GM12878 (cell line): ENCODE results near the gene C5orf34. TPM values are rescaled to one million over a fixed set of nuclear protein-coding genes. Genes with fewer than 3 reads are reported as not detected.

Experiments
- ATAC-seq: fragments of 200-7000 bp; cut with Tn5 transposase; 3 replicates; pipeline ENCODE4 v1.9.1; 2020; ENCODE audit warnings: mild to moderate bottlenecking, moderate library complexity
- BruUV-seq: library from RNA; stranded (reverse); fragments of 400-500 nt; replicated peaks from 2 replicates; lab custom pipeline; 2021; lab: Mats Ljungman, UMichigan
- CTCF ChIA-PET: fragments of 300-600 bp; sonication (Branson Sonifier 250); formaldehyde crosslinking; extraction: SDS; loops from one replicate; lab custom pipeline; 2021; ENCODE audit warnings: inconsistent platforms; lab: Yijun Ruan, JAX
- POLR2A ChIA-PET: fragments of 350-600 bp; formaldehyde crosslinking; extraction: SDS; loops from one replicate; lab custom pipeline; 2021; ENCODE audit warnings: inconsistent platforms; lab: Charles Lee
- RAD21 ChIA-PET: fragments of 300-600 bp; sonication (Branson Sonifier 250); formaldehyde crosslinking; loops from one replicate; lab custom pipeline; 2023; ENCODE audit warnings: antibody characterized with exemption; ENCODE audit not compliant: unreplicated experiment; lab: Charles Lee
- SMC1A ChIA-PET: fragments of 300-600 bp; sonication (Branson Sonifier 250); formaldehyde crosslinking; loops from one replicate; lab custom pipeline; 2023; ENCODE audit not compliant: unreplicated experiment, uncharacterized antibody; lab: Charles Lee
- DNase-seq: peaks from one replicate; pipeline ENCODE4 v3.0.0-alpha.2; 2011; ENCODE audit warnings: low read depth, low spot score
- FAIRE-seq: peaks from 3 replicates; lab custom pipeline; 2011; peaks lifted over from hg19 to GRCh38; lab: Jason Lieb, UNC
- H2AFZ ChIP-seq: 2 replicates; pipeline ENCODE4 v1.6.0; 2011; ENCODE audit warnings: low read depth, low read length, control low read depth; ENCODE audit not compliant: control insufficient read depth
- H3K27ac ChIP-seq: 2 replicates; pipeline ENCODE4 v1.5.1; 2011; ENCODE audit warnings: control low read depth; ENCODE audit not compliant: control insufficient read depth, insufficient read depth
- H3K27me3 ChIP-seq, 2 experiments: replicated peaks in 1 of 2; 2 replicates each; pipeline versions ENCODE4 v1.6.0 to v1.6.1; 2011; ENCODE audit warnings: low read length in 1 of 2; ENCODE audit not compliant: control insufficient read depth in 2 of 2, insufficient read depth in 2 of 2
- H3K36me3 ChIP-seq, 2 experiments: 2 replicates each; pipeline ENCODE4 v1.5.1; 2011; ENCODE audit warnings: low read length in 1 of 2; ENCODE audit not compliant: control insufficient read depth in 2 of 2, insufficient read depth in 2 of 2
- H3K4me1 ChIP-seq: 2 replicates; pipeline ENCODE4 v1.6.1; 2011; ENCODE audit warnings: mild to moderate bottlenecking, low read length, moderate library complexity, mixed read lengths; ENCODE audit not compliant: control insufficient read depth, insufficient read depth
- H3K4me2 ChIP-seq: 2 replicates; pipeline ENCODE4 v1.6.0; 2011; ENCODE audit warnings: control low read depth; ENCODE audit not compliant: control insufficient read depth, insufficient read depth
- H3K4me3 ChIP-seq: fragments of 200-600 bp; sonication (generic); 2 replicates; pipeline ENCODE4 v1.5.1; 2016
- H3K79me2 ChIP-seq: 2 replicates; pipeline ENCODE4 v1.6.0; 2011; ENCODE audit warnings: low read length; ENCODE audit not compliant: control insufficient read depth, insufficient read depth
- H3K9ac ChIP-seq: 2 replicates; pipeline ENCODE4 v1.8.0; 2011; ENCODE audit warnings: low read length, control low read depth, mixed read lengths; ENCODE audit not compliant: control insufficient read depth, insufficient read depth
- H3K9me3 ChIP-seq: replicated peaks from 3 replicates; pipeline ENCODE4 v1.5.1; 2011; ENCODE audit warnings: mild to moderate bottlenecking, low read length; ENCODE audit not compliant: control insufficient read depth, insufficient read depth
- H4K20me1 ChIP-seq: 2 replicates; pipeline ENCODE4 v1.6.0; 2011; ENCODE audit not compliant: control insufficient read depth, insufficient read depth
- BCL3 ChIP-seq: IDR thresholded peaks from 2 replicates; pipeline ENCODE4 v1.6.1; 2011; ENCODE audit warnings: borderline replicate concordance, low read depth, mild to moderate bottlenecking, moderate library complexity, low read length; ENCODE audit not compliant: insufficient read depth, poor library complexity, severe bottlenecking
- CHD4 ChIP-seq: fragments of 200-600 bp; sonication (generic); IDR thresholded peaks from 2 replicates; pipeline ENCODE4 v1.6.1; 2016; ENCODE audit warnings: mild to moderate bottlenecking
- HCFC1 ChIP-seq: fragments of 150-350 bp; IDR thresholded peaks from 2 replicates; pipeline ENCODE4 v1.6.1; 2014; ENCODE audit warnings: low read length
- IKZF1 ChIP-seq: fragments of 450-650 bp; conservative IDR thresholded peaks from 2 replicates; pipeline ENCODE4 v1.6.1; 2017; ENCODE audit warnings: antibody characterized with exemption, mild to moderate bottlenecking
- IRF4 ChIP-seq: IDR thresholded peaks from 2 replicates; pipeline ENCODE4 v1.6.1; 2011; ENCODE audit warnings: low read depth, low read length
- MAX ChIP-seq: IDR thresholded peaks from 2 replicates; pipeline ENCODE4 v1.6.1; 2012; ENCODE audit warnings: low read depth, low read length, improper control_type of control experiment
- NKRF ChIP-seq: fragments of 450-650 bp; conservative IDR thresholded peaks from 2 replicates; pipeline ENCODE4 v1.6.1; 2017; ENCODE audit warnings: mild to moderate bottlenecking, moderate library complexity
- NRF1 ChIP-seq: conservative IDR thresholded peaks from 2 replicates; pipeline ENCODE4 v1.6.1; 2011; ENCODE audit warnings: mild to moderate bottlenecking, low read depth, low read length, improper control_type of control experiment
- PAX8 ChIP-seq: fragments of 450-650 bp; IDR thresholded peaks from 2 replicates; pipeline ENCODE4 v1.6.1; 2017; ENCODE audit warnings: mild to moderate bottlenecking, moderate library complexity
- PBX3 ChIP-seq: IDR thresholded peaks from 2 replicates; pipeline ENCODE4 v1.6.1; 2011; ENCODE audit warnings: mild to moderate bottlenecking, low read depth, low read length, moderate library complexity; ENCODE audit not compliant: insufficient replicate concordance
- RB1 ChIP-seq: fragments of 450-650 bp; formaldehyde crosslinking; IDR thresholded peaks from 2 replicates; pipeline ENCODE4 v1.6.1; 2017; ENCODE audit warnings: mild to moderate bottlenecking, borderline replicate concordance
- RFX5 ChIP-seq: IDR thresholded peaks from 2 replicates; pipeline ENCODE4 v1.6.1; 2011; ENCODE audit warnings: low read depth, low read length, improper control_type of control experiment
- SIN3A ChIP-seq: IDR thresholded peaks from 2 replicates; pipeline ENCODE4 v1.6.1; 2012; ENCODE audit warnings: low read depth, low read length, improper control_type of control experiment
- SMAD1 ChIP-seq: fragments of 450-650 bp; IDR thresholded peaks from 2 replicates; pipeline ENCODE4 v1.6.1; 2018; ENCODE audit warnings: mild to moderate bottlenecking, low read depth; ENCODE audit not compliant: partially characterized antibody
- SMC3 ChIP-seq: IDR thresholded peaks from 2 replicates; pipeline ENCODE4 v1.6.1; 2011; ENCODE audit warnings: low read length, improper control_type of control experiment, borderline replicate concordance
- SUPT20H ChIP-seq: IDR thresholded peaks from 2 replicates; pipeline ENCODE4 v1.6.1; 2011; ENCODE audit warnings: low read depth, mild to moderate bottlenecking, low read length, moderate library complexity, borderline replicate concordance; ENCODE audit not compliant: control insufficient read depth
- ZNF274 ChIP-seq: IDR thresholded peaks from one replicate; pipeline ENCODE4 v1.8.0; 2011; ENCODE audit not compliant: insufficient read length, insufficient read depth
- WGBS: methylation state at CpG from one replicate; pipeline ENCODE4 v1.1.6; 2016; ENCODE audit warnings: low lambda C conversion rate; ENCODE audit not compliant: insufficient replicate concordance, insufficient coverage; ENCODE audit errors: missing lambda C conversion rate; 5-methylcytosine and 5-hydroxymethylcytosine counted together
- in situ Hi-C: fragments of 300-500 bp; cut with MboI; formaldehyde crosslinking; loops from 9 replicates; pipeline ENCODE4 v1.14.3; 2018; ENCODE audit warnings: mixed read lengths
- intact Hi-C: fragments of 100-400 bp; cut with micrococcal nuclease; formaldehyde crosslinking; loops from one replicate; pipeline ENCODE4 v1.14.2; 2022; ENCODE audit not compliant: unreplicated experiment
- polyA plus RNA-seq, 11 experiments: library from polyadenylated mRNA; depleted of rRNA in 4 of 11; unstranded in 6 of 11; stranded (reverse) in 5 of 11; fragments of >200 nt; fragmentation: Nextera tagmentation in 4 of 11; fragmentation: Illumina TruSeq in 1 of 11; extraction: Ambion mirVana in 4 of 11; extraction: Trizol in 1 of 11; gene quantifications; 1 replicate in 1 of 11; 2 replicates in 10 of 11; pipeline versions ENCODE4 v1.2.1 to v1.2.3, GENCODE V29; 2011 to 2016; ENCODE audit warnings: inconsistent platforms in 2 of 11, missing spikeins in 2 of 11, low read depth in 1 of 11
- total RNA-seq, 4 experiments: library from RNA; depleted of rRNA in 3 of 4; stranded (reverse); fragments of >200 nt in 3 of 4; fragmentation: Illumina TruSeq in 1 of 4; extraction: Trizol in 1 of 4; gene quantifications; 2 replicates each; pipeline versions ENCODE4 v1.2.1 to v1.2.3, GENCODE V29; 2013 to 2021

The C5orf34 gene
- total and polyA plus RNA-seq, 10 of the 15 experiments (the other 5 are each of a cell fraction or from before 2014, with no cell fraction given) = 6.1 to 15.1 (median 10.0) TPM

DNA sequence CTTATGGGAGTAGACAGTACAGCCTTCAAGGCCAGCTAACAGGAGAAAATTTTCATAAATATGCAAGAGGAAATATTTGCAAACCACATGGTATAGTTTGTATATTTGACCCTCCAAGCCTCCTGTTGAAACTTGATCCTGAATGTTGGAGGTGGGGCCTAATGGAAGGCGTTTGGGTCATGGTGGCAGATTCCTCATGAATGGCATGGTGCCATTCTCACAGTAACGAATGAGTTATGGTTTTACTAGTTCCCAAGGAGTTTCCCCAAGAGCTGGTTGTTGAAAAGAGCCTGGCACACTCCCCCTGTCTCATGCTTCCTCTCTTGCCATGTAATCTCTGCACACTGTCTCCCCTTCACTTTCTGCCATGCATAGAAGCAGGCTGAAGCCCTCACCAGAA is 45.2 kb upstream of the C5orf34 start:
- no peak overlapping the region for H3K27ac ChIP-seq
- H3K36me3 ChIP-seq = no peaks in the 10 kb centered on the region
- ATAC-seq = no peak
- WGBS = 13% methylated on average over 2 of the region's 2 CpGs
- POLR2A ChIA-PET = no interaction called here
- RAD21 ChIA-PET = interaction anchor here (1.2 kb wide), 1 partner anchor 49 kb away, joined by 3 read pairs; no protein-coding TSS in a partner anchor
- H3K4me1 ChIP-seq = peaks cover 8% of the 10 kb centered on the region
- H4K20me1 ChIP-seq = no peaks in the 10 kb centered on the region
- no peak overlapping the region for H3K4me3 ChIP-seq
- BruUV-seq = no TSS peak
- DNase-seq = no peak
- CTCF ChIA-PET = interaction anchor here (0.6 to 2.0 kb wide), 4 partner anchors 28 to 76 kb away, joined by 3 to 8 read pairs (median 5); partner anchors contain the start of gene TMEM267
- intact Hi-C loops = no loop called here
- no peak overlapping the region for H3K4me2 ChIP-seq
- TF ChIP-seq IRF4 = no peak
- TF ChIP-seq ZNF274 = no peak
- no peak for TF ChIP-seq BCL3
- TF ChIP-seq HCFC1 = no peak
- no peak for TF ChIP-seq SMC3
- no peak for TF ChIP-seq RB1
- no peak for TF ChIP-seq SMAD1
- no peak for TF ChIP-seq NKRF
- TF ChIP-seq NRF1 = no peak
- no peak for TF ChIP-seq CHD4
- no peak for TF ChIP-seq SIN3A
- TF ChIP-seq SUPT20H = no peak
- TF ChIP-seq IKZF1 = no peak
- no peak for TF ChIP-seq PBX3
- TF ChIP-seq RFX5 = no peak
- no peak for TF ChIP-seq MAX
- TF ChIP-seq PAX8 = no peak
- H2AFZ ChIP-seq = no peak overlapping the region; the same call in 1 of the 2 replicates
- H3K79me2 ChIP-seq = peaks cover 19% of the 10 kb centered on the region
- H3K27me3 ChIP-seq = no peaks in the 10 kb centered on the region
- no peaks in the 10 kb centered on the region for H3K9me3 ChIP-seq
- FAIRE-seq = no peak
- in situ Hi-C loops = no loop called here
- no peak overlapping the region for H3K9ac ChIP-seq
- SMC1A ChIA-PET = interaction anchor here (0.8 to 0.9 kb wide), 2 partner anchors 40 to 71 kb away, joined by 3 to 6 read pairs; no protein-coding TSS in a partner anchor
